GM21723 (cell line): ENCODE measurements around the gene SAMD13.
"Not testable (repeated sequence)": the region's sequence is repeated elsewhere in the genome, so short reads cannot be mapped to it uniquely, and the experiment has no call there.

ENCODE experiments used
- ATAC-seq: cut with Tn5 transposase; IDR thresholded peaks from one replicate; pipeline ENCODE4 v1.9.1; 2021; ENCODE audit warnings: mild to moderate bottlenecking, moderate library complexity; ENCODE audit not compliant: unreplicated experiment

SAMD13 gene

DNA sequence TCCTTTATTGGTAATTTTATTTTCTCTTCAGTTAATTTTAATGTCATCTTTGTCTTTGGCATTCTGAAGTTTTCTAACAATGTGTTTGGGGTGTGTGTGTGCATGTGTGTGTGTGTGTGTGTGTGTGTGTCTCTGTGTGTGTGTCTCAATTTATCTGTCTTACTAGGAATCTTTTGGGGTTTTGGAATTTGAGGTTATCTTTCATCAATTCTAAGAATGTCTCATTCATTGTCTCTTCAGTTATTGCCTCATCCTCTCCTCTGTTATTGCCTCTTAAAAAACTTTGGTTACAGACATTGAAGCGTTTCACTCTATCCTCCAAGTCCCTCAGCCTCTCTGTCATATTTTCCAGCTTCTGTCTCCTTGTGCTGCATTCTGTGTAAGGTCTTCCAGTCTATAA lies 18.1 kb upstream of the SAMD13 start:
- no peak for ATAC-seq

GRCh38 chr1:84286071-84286470 lies 15.4 kb upstream of the SAMD13 start:
- ATAC-seq = no peak

DNA sequence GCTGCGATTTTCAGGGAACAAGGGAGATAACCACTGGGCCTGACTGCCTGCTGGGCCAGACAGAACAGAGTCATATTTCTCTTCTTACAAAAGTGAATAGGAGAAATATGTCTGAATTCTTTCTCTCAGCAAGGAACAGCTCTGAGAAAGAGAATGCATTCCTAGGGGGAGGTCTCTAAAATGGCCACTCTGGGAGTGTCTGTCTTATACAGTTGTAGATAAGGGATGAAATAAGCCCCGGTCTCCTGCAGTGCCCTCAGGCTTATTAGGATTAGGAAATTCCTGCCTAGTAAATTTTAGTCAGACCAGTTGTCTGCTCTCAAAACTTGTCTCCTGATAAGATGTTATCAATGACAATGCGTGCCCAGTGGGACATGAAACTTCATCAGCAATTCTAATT lies 14.1 kb upstream of the SAMD13 start:
- not testable (repeated sequence) for ATAC-seq

GRCh38 chr1:84289169-84289785 lies 12.2 kb upstream of the SAMD13 start:
- no peak for ATAC-seq

GRCh38 chr1:84291882-84292655 lies 9.4 kb upstream of the SAMD13 start:
- ATAC-seq = no peak

GRCh38 chr1:84293766-84294165 lies 7.7 kb upstream of the SAMD13 start:
- ATAC-seq = no peak

DNA sequence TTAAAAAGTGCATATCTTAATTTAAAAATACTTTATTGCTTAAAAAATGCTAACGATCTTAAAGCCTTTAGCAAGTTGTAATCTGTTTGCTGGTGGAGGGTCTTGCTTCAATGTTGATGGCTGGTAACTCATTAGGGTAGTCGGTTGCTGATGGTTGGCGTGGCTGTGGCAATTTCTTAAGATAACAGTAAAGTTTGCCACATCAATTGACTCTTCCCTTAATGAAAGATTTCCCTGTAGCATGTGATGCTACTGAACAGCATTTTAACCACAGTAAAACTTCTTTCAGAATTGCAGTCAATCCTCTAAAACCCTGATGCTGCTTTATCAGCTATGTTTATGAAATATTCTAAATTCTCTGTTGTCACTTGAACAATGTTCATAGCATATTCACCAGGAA lies 6.8 kb upstream of the SAMD13 start:
- ATAC-seq = no peak

DNA sequence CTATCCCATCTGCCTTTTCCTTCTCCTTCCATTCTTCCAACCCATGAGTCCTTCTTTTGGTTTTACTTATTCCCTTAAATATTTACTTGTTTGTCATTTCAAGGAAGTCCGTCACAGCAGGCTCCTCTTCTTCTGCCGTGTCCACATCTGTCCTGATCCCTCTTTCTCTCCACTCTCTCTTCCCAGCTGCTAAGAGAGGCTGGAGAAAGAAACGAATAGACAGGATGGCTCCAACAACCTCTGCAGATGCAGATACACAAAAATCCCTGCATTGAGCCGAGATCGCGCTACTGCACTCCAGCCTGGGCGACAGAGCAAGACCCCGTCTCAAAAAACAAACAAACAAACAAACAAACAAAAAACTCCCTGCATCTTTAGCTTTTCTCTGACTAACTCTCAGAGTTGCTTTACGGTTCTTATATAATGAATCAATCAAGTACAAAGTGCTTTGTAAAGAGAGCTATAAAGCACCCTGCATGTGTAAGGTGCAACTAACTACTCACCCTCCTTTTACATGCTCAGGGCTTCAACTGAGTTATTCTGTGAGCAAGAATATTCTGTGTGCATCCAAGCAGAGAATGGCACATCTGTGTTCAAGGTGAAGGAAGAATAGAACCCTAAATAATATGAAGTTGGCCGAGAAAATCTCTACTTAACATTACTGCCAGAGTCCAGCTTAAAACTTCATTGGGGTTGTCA lies 3.8 kb upstream of the SAMD13 start:
- peak; percentile 1 for ATAC-seq

- ATAC-seq = peak; percentile 79
These were observed 3.2 kb upstream of the SAMD13 start for GRCh38 chr1:84298328-84298683.

DNA sequence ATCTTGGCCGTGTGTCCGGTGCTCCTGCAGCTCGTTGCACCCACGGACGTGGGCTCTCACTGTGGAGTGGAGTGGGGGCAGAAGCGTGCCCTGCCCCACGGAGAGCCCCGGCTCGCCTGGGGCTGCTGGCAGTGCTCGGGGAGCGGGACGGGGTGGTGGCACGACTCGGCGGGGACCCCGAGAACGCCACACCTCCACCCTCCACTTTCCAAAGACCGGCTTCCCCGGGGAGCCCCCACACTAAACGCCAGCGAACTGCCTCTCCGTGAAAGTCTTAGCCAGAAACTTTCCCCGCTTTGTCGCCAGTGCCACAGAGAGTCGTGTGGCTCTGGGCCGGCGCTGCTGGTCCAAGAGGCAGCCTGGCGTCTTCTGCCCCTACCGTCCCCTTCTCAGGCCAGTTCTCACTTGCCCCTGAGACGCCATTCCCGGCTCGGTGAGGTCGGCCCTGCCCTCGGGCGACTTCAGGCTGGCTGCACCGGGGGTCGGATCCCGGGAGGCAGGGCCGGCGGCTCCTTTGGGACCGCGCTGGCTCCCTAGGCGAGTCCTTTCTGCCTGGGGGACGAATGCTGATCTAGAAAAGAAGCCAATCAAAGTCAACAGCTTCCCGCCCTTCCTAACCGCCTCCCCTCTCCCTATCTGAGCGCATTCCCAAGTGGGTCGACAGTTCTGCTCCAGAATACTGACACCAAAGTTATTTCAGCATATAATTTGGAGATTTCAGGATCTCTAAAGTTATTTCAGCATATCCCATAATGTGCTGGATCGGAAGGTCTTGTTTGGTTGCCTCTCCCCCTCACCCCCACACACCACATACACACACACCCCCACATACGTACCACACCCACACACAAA lies 2.6 kb upstream of the SAMD13 start:
- ATAC-seq = peak; percentile 50

GRCh38 chr1:84299536-84300170 lies 1.9 kb upstream of the SAMD13 start:
- ATAC-seq = no peak

GRCh38 chr1:84300501-84300900 lies 1.0 kb upstream of the SAMD13 start:
- ATAC-seq = no peak

GRCh38 chr1:84301785-84302385 lies 377 bp downstream of the SAMD13 start:
- ATAC-seq = no peak

- ATAC-seq = no peak
These were observed 1.9 kb downstream of the SAMD13 start for GRCh38 chr1:84303314-84303830.

- no peak for ATAC-seq
These were observed 5.9 kb downstream of the SAMD13 start for GRCh38 chr1:84307398-84307797.

DNA sequence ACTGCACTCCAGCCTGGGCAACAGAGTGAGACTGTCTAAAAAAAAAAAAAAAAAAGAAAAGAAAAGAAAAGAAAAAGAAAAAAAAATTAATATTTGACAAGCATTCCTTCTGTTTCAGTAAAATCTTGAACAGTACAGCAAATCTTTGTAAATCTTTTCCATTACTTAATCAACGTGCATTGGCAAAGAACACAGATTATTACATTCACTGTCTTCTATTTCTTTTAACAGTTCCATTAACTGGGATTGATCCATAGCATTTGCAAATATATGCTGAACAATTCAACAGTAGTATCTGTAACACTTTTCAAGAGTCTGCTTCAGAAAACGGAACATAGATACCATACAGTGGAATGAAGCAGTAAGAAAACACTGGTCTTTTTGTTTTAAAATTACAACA lies 9.8 kb downstream of the SAMD13 start:
- ATAC-seq = no peak

- no peak for ATAC-seq
These were observed 18.2 kb downstream of the SAMD13 start for GRCh38 chr1:84319662-84320061.

- no peak for ATAC-seq
These were observed 26.3 kb downstream of the SAMD13 start for GRCh38 chr1:84327830-84328229.

- no peak for ATAC-seq
These were observed 28.8 kb downstream of the SAMD13 start for GRCh38 chr1:84330125-84330984.
